Ovary (tissue), 3 donors: ENCODE measurements around the gene ASTL.

Experiments used
- POLR2A ChIP-seq: fragments of 450-650 bp; IDR thresholded peaks from one replicate; pipeline ENCODE4 v1.6.1; 2017; ENCODE audit warnings: antibody characterized with exemption, mild to moderate bottlenecking, moderate library complexity
- TF ChIP-seq, protein P1 (sequence below), 3 donors: fragments of 450-650 bp in 2 of 3; fragments of 200-600 bp in 1 of 3; IDR thresholded peaks; one replicate each; pipeline versions ENCODE4 v1.5.1 to v1.8.0; 2016 to 2022; ENCODE audit warnings: antibody characterized with exemption in 3 of 3, mild to moderate bottlenecking in 1 of 3
- donor health status: DM: no; HTN: no; CAD: no.

DNA sequence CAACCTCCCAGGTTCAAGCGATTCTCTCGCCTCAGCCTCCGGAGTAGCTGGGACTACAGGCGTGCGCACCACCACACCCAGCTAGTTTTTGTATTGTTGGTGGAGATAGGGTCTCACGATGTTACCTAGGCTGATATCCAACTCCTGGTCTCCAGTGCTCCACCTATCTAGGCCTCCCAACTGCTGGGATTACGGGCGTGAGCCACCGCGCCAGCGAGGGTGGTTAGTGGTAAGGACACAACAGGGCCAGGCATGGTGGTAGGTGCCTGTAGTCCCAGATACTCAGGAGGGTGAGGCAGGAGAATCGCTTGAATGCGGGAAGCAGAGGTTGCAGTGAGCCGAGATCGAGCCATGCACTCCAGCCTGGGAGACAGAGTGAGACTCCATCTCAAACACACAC is 33.5 kb upstream of the ASTL start:
- no peak for TF ChIP-seq POLR2A
- TF ChIP-seq, protein P1, sequence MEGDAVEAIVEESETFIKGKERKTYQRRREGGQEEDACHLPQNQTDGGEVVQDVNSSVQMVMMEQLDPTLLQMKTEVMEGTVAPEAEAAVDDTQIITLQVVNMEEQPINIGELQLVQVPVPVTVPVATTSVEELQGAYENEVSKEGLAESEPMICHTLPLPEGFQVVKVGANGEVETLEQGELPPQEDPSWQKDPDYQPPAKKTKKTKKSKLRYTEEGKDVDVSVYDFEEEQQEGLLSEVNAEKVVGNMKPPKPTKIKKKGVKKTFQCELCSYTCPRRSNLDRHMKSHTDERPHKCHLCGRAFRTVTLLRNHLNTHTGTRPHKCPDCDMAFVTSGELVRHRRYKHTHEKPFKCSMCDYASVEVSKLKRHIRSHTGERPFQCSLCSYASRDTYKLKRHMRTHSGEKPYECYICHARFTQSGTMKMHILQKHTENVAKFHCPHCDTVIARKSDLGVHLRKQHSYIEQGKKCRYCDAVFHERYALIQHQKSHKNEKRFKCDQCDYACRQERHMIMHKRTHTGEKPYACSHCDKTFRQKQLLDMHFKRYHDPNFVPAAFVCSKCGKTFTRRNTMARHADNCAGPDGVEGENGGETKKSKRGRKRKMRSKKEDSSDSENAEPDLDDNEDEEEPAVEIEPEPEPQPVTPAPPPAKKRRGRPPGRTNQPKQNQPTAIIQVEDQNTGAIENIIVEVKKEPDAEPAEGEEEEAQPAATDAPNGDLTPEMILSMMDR (IDR thresholded peaks at IDR 0.05), result no peak
